ENCODE data around the gene CHCHD2.

GRCh38 chr7:56086761-56087160 is 19.5 kb downstream of the CHCHD2 start:
- TF ChIP-seq, protein P1, sequence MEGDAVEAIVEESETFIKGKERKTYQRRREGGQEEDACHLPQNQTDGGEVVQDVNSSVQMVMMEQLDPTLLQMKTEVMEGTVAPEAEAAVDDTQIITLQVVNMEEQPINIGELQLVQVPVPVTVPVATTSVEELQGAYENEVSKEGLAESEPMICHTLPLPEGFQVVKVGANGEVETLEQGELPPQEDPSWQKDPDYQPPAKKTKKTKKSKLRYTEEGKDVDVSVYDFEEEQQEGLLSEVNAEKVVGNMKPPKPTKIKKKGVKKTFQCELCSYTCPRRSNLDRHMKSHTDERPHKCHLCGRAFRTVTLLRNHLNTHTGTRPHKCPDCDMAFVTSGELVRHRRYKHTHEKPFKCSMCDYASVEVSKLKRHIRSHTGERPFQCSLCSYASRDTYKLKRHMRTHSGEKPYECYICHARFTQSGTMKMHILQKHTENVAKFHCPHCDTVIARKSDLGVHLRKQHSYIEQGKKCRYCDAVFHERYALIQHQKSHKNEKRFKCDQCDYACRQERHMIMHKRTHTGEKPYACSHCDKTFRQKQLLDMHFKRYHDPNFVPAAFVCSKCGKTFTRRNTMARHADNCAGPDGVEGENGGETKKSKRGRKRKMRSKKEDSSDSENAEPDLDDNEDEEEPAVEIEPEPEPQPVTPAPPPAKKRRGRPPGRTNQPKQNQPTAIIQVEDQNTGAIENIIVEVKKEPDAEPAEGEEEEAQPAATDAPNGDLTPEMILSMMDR (IDR thresholded peaks at IDR 0.05): no peak
- no peak for TF ChIP-seq POLR2A (IDR thresholded peaks at IDR 0.05)
